ENCODE measurements around the gene LDHD.

GRCh38 chr16:75085556-75085955, 31.0 kb downstream of the LDHD start:
- TF ChIP-seq CTCF (IDR thresholded peaks at IDR 0.05), result no peak
- no peak for TF ChIP-seq POLR2A (IDR thresholded peaks at IDR 0.05)
- no peak for TF ChIP-seq EP300 (IDR thresholded peaks at IDR 0.05)

Data from upper lobe of left lung (tissue), 4 donors.